HL-60 (cell line): ENCODE results near the gene TEKTIP1.

ENCODE experiments used
- DNase-seq, 2 experiments: peaks; one replicate each; pipeline ENCODE4 v3.0.0-alpha.2; 2010 to 2020; ENCODE audit warnings: low read depth in 1 of 2, low spot score in 1 of 2
- H3K27ac ChIP-seq: fragments of 250-450 bp; sonication (Bioruptor Pico); replicated peaks from 2 replicates; pipeline ENCODE4 v1.5.1; 2020; ENCODE audit warnings: mild to moderate bottlenecking, moderate library complexity
- H3K27me3 ChIP-seq: fragments of 250-450 bp; sonication (Bioruptor Pico); 2 replicates; pipeline ENCODE4 v1.5.1; 2021; ENCODE audit warnings: mild to moderate bottlenecking, moderate library complexity; ENCODE audit not compliant: insufficient read depth, poor library complexity, severe bottlenecking
- H3K4me3 ChIP-seq: replicated peaks from 2 replicates; pipeline ENCODE4 v1.5.1; 2011; ENCODE audit warnings: mild to moderate bottlenecking, control low read depth, low read length; ENCODE audit not compliant: insufficient read depth
- CTCF ChIP-seq: IDR thresholded peaks from one replicate; pipeline ENCODE4 v1.5.1; 2011; ENCODE audit warnings: low read length, control low read depth, inconsistent platforms; ENCODE audit not compliant: insufficient read depth
- GABPA ChIP-seq: IDR thresholded peaks from 2 replicates; pipeline ENCODE4 v1.6.1; 2012; ENCODE audit warnings: low read depth
- POLR2AphosphoS5 ChIP-seq: IDR thresholded peaks from 2 replicates; pipeline ENCODE4 v1.6.1; 2012; ENCODE audit warnings: low read depth
- REST ChIP-seq: IDR thresholded peaks from 2 replicates; pipeline ENCODE4 v1.6.1; 2012; ENCODE audit warnings: low read depth; ENCODE audit not compliant: insufficient replicate concordance
- SPI1 ChIP-seq: IDR thresholded peaks from 2 replicates; pipeline ENCODE4 v1.6.1; 2012; ENCODE audit warnings: low read depth, mild to moderate bottlenecking, borderline replicate concordance

The TEKTIP1 gene

DNA sequence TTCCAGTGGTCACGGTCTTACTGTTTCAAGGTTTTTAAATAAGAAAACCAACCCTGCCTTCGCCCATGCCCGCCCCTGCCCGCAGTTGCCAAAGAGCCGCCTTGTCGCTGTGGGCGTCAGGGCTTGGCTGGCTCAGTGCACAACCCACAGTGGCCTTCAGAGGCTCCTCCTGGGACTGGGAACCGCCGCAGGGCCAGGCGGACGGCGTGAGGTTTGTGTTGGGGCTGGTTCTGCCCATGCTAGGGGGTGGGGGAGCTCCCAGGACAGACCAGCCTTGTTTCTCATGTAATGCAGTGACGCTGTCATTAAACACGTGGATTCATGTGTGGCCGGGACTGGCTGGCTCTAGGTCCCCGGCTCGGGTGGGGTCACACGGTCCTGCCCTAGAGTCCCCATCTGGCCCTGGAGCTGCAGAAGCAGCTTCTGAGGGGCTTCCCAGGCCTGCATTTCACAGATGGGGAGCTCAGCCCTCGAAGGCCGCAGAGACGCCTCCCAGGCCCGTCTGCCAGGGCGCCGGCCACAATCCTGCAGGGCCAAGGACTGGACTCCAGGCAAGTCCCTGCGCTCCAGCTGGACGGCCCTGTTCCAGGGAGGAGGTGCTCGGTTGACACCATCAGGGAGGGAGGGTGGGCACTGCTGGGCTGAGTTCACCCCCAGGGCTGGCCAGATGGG, 2.4 kb upstream of the TEKTIP1 start:
- Histone ChIP-seq H3K27ac (peak overlapping the region; percentile 65), H3K4me3 (no peak overlapping the region), H3K27me3 (no peaks in the 10 kb centered on the region)
- DNase-seq, result no peak
- TF ChIP-seq SPI1, result no peak
- TF ChIP-seq REST, result no peak
- TF ChIP-seq GABPA, result no peak
- TF ChIP-seq CTCF, result no peak
- TF ChIP-seq POLR2AphosphoS5, result no peak; the same call in 1 of the 2 replicates

DNA sequence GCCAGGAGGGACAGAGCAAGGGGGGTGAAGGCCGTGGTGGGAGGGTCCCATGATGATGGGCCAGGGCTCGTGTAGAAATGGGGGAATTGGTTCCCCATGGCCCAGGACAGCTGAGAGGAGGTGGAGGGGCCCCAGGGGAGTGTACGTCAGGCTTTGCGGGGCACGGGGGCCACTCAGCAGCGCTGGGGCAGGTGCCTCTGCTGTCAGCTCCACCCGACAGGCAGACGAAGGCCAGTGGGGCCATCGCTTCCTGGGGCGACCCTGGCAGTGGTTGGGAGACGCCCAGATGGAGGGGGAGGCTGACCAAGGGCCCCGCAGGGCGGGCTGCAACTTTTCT, 1.9 kb upstream of the TEKTIP1 start:
- Histone ChIP-seq H3K27ac (peak overlapping the region; percentile 65), H3K4me3 (no peak overlapping the region), H3K27me3 (no peaks in the 10 kb centered on the region)
- no peak for DNase-seq
- TF ChIP-seq POLR2AphosphoS5, result no peak
- TF ChIP-seq CTCF, result no peak
- no peak for TF ChIP-seq SPI1
- TF ChIP-seq GABPA, result no peak

DNA sequence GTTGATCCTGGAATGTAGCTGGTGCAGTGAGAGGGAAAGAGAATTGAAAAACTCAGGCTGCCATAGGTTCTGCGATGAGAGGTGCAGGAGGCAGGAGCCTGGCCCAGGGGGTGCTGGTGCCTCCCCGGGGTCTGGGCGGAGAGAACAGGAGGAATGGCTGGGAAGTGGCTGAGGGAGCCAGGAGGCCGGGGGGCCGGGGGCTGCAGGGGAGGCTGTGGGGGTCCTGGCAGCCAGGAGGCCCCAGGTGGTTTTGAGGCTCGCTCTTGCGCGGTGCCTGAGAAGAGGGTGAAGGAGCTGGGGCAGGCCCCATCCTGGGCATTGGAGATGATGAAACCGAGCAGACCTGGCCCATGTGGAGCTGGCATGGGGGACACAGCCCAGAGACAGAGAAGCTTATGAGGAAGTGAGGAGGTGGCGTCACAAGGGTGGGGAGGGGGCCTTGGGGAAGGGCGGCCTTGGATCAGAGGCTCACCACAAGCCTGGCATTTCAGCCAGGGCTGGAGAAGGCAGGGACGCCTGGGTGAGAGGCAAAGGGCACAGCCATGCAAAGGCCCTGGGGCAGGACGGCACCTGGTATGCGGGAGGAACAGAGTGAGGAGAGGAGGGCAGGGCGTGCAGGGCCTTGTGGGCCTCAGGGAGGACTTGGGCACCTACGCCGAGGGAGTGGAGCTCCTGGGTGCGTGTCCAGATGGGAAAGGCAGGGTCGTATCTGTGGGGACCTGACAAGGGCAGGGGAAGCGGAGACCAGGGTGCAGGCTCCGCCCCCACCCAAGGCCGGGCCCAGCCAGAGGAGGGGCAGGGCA, 1.3 kb upstream of the TEKTIP1 start:
- TF ChIP-seq POLR2AphosphoS5, result peak; percentile 83
- TF ChIP-seq REST, result no peak
- TF ChIP-seq GABPA, result no peak
- peak; percentile 85; the same call in 1 of the 2 replicates for TF ChIP-seq SPI1
- no peak for TF ChIP-seq CTCF
- H3K4me3 ChIP-seq, result no peak overlapping the region
- H3K27me3 ChIP-seq, result no peaks in the 10 kb centered on the region
- DNase-seq, result peak in 1 of 2 experiments; percentile 88
- peak overlapping the region; percentile 65 for H3K27ac ChIP-seq
